ENCODE data around the gene TBC1D8. TPM values are rescaled to one million over a fixed set of nuclear protein-coding genes. Genes with fewer than 3 reads are reported as not detected.
A peak's percentile ranks its signal among the peaks of the same experiment; 100 is the strongest.
"Not testable (repeated sequence)": the region's sequence is repeated elsewhere in the genome, so short reads cannot be mapped to it uniquely, and the experiment has no call there.

Gene TBC1D8
- total RNA-seq, 1 donor from 2014 or later: 25.3 TPM

DNA sequence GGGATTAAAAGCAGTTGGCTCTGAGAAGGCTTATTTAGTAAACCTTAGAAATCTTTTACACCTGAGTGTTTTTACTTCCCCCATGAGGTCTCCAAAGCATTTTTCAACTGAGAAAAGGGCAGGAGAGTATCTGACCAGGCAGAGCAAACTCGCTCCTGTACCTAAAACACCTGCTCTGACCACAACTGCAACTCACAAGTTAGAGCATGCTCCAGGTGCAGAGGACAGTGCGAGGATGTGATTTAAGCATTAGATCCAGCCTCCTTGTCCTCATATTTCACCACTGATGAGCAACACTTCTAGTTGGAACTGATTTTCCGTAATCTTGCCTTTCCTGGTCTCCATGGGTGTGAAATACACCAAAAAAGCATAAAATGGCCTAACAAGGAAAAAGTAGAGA lies 34.5 kb upstream of the TBC1D8 start:
- Histone ChIP-seq H3K27me3 (ENCODE audit: control insufficient read depth, insufficient read depth, low read length) (no peaks in the 10 kb centered on the region), H3K36me3 (ENCODE audit: control insufficient read depth, insufficient read depth, low read length) (no peaks in the 10 kb centered on the region), H3K4me3 (ENCODE audit: low read depth, low read length) (peak overlapping the region; percentile 2)
- TF ChIP-seq, protein P1, sequence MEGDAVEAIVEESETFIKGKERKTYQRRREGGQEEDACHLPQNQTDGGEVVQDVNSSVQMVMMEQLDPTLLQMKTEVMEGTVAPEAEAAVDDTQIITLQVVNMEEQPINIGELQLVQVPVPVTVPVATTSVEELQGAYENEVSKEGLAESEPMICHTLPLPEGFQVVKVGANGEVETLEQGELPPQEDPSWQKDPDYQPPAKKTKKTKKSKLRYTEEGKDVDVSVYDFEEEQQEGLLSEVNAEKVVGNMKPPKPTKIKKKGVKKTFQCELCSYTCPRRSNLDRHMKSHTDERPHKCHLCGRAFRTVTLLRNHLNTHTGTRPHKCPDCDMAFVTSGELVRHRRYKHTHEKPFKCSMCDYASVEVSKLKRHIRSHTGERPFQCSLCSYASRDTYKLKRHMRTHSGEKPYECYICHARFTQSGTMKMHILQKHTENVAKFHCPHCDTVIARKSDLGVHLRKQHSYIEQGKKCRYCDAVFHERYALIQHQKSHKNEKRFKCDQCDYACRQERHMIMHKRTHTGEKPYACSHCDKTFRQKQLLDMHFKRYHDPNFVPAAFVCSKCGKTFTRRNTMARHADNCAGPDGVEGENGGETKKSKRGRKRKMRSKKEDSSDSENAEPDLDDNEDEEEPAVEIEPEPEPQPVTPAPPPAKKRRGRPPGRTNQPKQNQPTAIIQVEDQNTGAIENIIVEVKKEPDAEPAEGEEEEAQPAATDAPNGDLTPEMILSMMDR (IDR thresholded peaks at IDR 0.05; ENCODE audit: insufficient read depth, low read length, severe bottlenecking): no peak
- FAIRE-seq (no peak), DNase-seq (ENCODE audit: low read depth) (peak; percentile 92)

DNA sequence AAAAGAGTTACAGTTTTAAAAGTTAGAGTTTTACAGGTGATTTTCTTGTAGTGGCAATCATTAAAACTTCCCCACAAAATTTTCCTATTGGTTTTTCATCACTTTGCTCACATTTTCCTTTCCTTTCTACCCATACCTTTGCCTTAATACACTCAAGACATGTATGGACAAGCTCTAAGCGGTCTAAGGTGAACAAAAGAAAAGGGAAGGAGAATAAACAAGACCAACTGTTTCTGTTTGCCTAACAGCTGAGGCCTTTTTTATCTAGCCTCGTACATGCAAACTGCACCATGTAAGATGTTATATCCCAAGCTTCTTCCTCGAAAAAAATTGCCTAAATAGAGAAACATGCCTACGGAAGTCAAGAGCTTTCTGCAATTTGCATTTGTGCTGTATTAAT lies 33.9 kb upstream of the TBC1D8 start:
- Histone ChIP-seq H3K36me3 (ENCODE audit: control insufficient read depth, insufficient read depth, low read length) (no peaks in the 10 kb centered on the region), H3K4me3 (ENCODE audit: low read depth, low read length) (peak overlapping the region; percentile 2), H3K27me3 (ENCODE audit: control insufficient read depth, insufficient read depth, low read length) (no peaks in the 10 kb centered on the region)
- FAIRE-seq (no peak), DNase-seq (ENCODE audit: low read depth) (peak; percentile 87)
- TF ChIP-seq, protein P1 (IDR thresholded peaks at IDR 0.05; ENCODE audit: insufficient read depth, low read length, severe bottlenecking): no peak

DNA sequence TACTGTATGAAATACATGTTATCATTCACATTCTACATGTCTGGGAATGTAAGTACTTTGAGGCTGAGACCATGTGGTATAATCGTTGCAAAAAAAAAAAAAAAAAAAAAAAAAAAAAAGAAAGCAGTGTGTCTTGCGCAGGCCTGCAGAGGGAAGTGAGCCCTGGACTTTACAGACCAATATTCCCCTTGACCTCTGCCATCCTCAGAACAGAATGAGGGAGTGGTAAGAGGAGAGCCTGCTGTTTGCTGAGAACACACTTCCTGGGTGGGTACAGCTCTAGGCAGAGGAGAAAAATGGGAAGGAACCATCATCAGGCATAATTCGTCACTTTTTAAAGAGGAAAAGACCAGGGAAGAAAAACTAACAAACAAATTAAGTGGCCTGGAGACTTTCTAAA lies 28.8 kb upstream of the TBC1D8 start:
- DNase-seq (ENCODE audit: low read depth) (no peak), FAIRE-seq (no peak)
- Histone ChIP-seq H3K4me3 (ENCODE audit: low read depth, low read length) (no peak overlapping the region), H3K36me3 (ENCODE audit: control insufficient read depth, insufficient read depth, low read length) (no peaks in the 10 kb centered on the region), H3K27me3 (ENCODE audit: control insufficient read depth, insufficient read depth, low read length) (no peaks in the 10 kb centered on the region)
- TF ChIP-seq, protein P1 (IDR thresholded peaks at IDR 0.05; ENCODE audit: insufficient read depth, low read length, severe bottlenecking): no peak

DNA sequence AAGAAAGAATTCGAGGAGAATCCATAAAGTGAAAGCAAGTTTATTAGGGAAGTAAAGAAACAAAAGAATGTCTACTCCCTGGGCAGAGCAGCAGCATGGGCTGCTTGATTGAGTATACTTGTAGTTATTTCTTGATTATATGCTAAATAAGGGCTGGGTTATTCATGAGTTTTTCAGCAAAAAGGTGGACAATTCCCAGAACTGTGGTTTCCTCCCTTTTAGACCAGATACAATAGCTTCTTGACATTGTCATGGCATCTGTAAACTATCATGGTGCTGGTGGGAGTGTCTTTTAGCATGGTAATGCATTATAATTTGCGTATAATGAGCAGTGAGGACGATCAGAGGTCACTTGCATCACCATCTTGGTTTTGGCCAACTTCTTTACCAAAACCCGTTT lies 25.6 kb upstream of the TBC1D8 start:
- TF ChIP-seq, protein P1 (IDR thresholded peaks at IDR 0.05; ENCODE audit: insufficient read depth, low read length, severe bottlenecking): no peak
- H3K36me3 ChIP-seq (ENCODE audit: control insufficient read depth, insufficient read depth, low read length): no peaks in the 10 kb centered on the region
- H3K4me3 ChIP-seq (ENCODE audit: low read depth, low read length): no peak overlapping the region
- FAIRE-seq (no peak), DNase-seq (ENCODE audit: low read depth) (no peak)
- H3K27me3 ChIP-seq (ENCODE audit: control insufficient read depth, insufficient read depth, low read length): no peaks in the 10 kb centered on the region

DNA sequence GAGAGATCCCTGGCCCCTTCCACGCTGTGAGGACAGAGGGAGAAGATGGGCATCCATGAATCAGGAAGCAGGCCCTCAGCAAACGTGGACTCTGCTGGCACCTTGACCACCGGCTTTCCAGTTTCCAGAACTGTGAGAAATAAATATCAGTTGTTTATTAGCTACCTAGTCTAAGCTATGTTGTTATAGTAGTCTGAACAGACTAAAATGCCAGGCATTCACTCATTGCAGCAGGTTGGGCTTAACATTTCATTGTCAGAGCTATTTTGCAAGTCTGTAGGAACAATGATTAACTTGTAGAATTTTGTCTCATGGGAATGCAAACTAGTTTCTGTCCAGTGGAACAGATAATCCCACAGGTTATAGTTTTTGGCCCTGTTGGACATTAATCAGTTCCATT lies 24.8 kb upstream of the TBC1D8 start:
- TF ChIP-seq, protein P1 (IDR thresholded peaks at IDR 0.05; ENCODE audit: insufficient read depth, low read length, severe bottlenecking): no peak
- DNase-seq (ENCODE audit: low read depth) (no peak), FAIRE-seq (no peak)
- Histone ChIP-seq H3K4me3 (ENCODE audit: low read depth, low read length) (no peak overlapping the region), H3K36me3 (ENCODE audit: control insufficient read depth, insufficient read depth, low read length) (no peaks in the 10 kb centered on the region), H3K27me3 (ENCODE audit: control insufficient read depth, insufficient read depth, low read length) (no peaks in the 10 kb centered on the region)

DNA sequence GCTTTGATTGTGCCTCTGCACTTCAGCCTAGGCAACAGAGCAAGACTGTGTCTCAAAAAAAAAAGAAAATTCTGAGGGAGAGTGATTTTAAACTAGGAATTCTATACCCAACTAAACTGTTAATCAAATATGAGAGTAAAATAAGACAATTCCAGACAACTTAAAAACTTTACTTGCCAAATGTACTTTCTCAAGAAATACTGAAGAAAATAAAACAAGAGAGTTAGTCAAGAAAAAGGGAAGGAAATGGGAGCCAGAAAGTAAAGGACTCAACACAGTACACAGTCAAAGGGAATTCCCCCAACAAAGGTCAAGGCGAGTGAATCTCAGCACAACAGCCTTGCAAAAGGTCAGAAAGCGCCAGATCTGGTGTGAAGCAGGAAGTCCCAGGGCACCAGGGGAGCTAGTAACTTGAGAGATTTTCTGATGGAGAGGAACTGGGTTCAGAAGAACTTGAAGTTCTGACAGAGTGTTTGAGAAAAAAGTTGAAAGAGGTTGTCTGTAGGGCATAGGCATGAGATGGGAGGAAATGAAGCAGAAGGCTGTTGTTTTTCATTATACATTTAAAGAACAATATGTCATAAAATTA lies 22.6 kb upstream of the TBC1D8 start:
- Histone ChIP-seq H3K36me3 (ENCODE audit: control insufficient read depth, insufficient read depth, low read length) (no peaks in the 10 kb centered on the region), H3K4me3 (ENCODE audit: low read depth, low read length) (no peak overlapping the region), H3K27me3 (ENCODE audit: control insufficient read depth, insufficient read depth, low read length) (no peaks in the 10 kb centered on the region)
- TF ChIP-seq, protein P1 (IDR thresholded peaks at IDR 0.05; ENCODE audit: insufficient read depth, low read length, severe bottlenecking): no peak
- DNase-seq (ENCODE audit: low read depth): no peak
- no peak for FAIRE-seq

DNA sequence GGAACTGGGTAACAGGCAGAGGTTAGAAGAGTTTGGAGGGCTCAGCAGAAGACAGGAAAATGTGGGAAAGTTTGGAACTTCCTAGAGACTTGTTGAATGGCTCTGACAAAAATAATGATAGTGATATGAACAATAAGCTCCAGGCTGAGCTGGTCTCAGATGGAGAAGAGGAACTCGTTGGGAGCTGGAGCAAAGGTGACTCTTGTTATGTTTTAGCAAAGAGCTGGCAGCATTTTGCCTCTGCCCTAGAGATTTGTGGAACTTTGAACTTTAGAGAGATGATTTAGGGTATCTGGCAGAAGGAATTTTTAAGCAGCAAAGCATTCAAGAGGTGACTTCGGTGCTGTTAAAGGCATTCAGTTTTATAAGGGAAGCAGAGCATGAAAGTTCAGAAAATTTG lies 18.6 kb upstream of the TBC1D8 start:
- FAIRE-seq; DNase-seq (ENCODE audit: low read depth); H3K27me3 ChIP-seq (ENCODE audit: control insufficient read depth, insufficient read depth, low read length): not testable (repeated sequence)

More for the DNA sequence above, 18.6 kb upstream of the TBC1D8 start:
- H3K36me3 ChIP-seq (ENCODE audit: control insufficient read depth, insufficient read depth, low read length); H3K4me3 ChIP-seq (ENCODE audit: low read depth, low read length): not testable (repeated sequence)

Measured in bronchial epithelial cell (primary cell).